Transverse colon (tissue), 4 donors: ENCODE results near the gene TRIP10.

Experiments
- POLR2AphosphoS5 ChIP-seq, 3 donors: sonication (generic); formaldehyde crosslinking; IDR thresholded peaks; one replicate each; pipeline ENCODE4 v1.6.1; 2016; ENCODE audit warnings: antibody characterized with exemption in 3 of 3
- TF ChIP-seq, protein P1 (sequence below), 5 experiments: fragments of 200-600 bp in 3 of 5; fragments of 450-650 bp in 2 of 5; sonication (generic) in 3 of 5; IDR thresholded peaks; 1 replicate in 2 of 5; 2 replicates in 3 of 5; pipeline ENCODE4 v1.5.1; 2016 to 2017; ENCODE audit warnings: antibody characterized with exemption in 5 of 5, inconsistent platforms in 3 of 5, mild to moderate bottlenecking in 2 of 5, moderate library complexity in 1 of 5

- TF ChIP-seq, protein P1, sequence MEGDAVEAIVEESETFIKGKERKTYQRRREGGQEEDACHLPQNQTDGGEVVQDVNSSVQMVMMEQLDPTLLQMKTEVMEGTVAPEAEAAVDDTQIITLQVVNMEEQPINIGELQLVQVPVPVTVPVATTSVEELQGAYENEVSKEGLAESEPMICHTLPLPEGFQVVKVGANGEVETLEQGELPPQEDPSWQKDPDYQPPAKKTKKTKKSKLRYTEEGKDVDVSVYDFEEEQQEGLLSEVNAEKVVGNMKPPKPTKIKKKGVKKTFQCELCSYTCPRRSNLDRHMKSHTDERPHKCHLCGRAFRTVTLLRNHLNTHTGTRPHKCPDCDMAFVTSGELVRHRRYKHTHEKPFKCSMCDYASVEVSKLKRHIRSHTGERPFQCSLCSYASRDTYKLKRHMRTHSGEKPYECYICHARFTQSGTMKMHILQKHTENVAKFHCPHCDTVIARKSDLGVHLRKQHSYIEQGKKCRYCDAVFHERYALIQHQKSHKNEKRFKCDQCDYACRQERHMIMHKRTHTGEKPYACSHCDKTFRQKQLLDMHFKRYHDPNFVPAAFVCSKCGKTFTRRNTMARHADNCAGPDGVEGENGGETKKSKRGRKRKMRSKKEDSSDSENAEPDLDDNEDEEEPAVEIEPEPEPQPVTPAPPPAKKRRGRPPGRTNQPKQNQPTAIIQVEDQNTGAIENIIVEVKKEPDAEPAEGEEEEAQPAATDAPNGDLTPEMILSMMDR (IDR thresholded peaks at IDR 0.05), result no peak
- TF ChIP-seq POLR2AphosphoS5 (IDR thresholded peaks at IDR 0.05), result no peak
These were observed 28.8 kb downstream of the TRIP10 start for GRCh38 chr19:6768236-6768785.
